KMS-11 (cell line): Measurements from ENCODE around the gene MAS1.

Experiments
- H2AFZ ChIP-seq: fragments of 200-600 bp; sonication (generic); 2 replicates; pipeline ENCODE4 v1.6.1; 2016; ENCODE audit warnings: antibody characterized with exemption, mixed run types, low read depth
- H3K27ac ChIP-seq: fragments of 200-600 bp; sonication (generic); 2 replicates; pipeline ENCODE4 v1.6.1; 2016; ENCODE audit warnings: mild to moderate bottlenecking, mixed run types
- H3K27me3 ChIP-seq: fragments of 200-600 bp; sonication (generic); 2 replicates; pipeline ENCODE4 v1.6.1; 2017; ENCODE audit warnings: mild to moderate bottlenecking, low read depth, mixed run types, moderate library complexity; ENCODE audit not compliant: insufficient read depth
- H3K36me3 ChIP-seq: fragments of 200-600 bp; sonication (generic); 2 replicates; pipeline ENCODE4 v1.6.1; 2017; ENCODE audit warnings: mild to moderate bottlenecking, mixed run types; ENCODE audit not compliant: insufficient read depth
- H3K4me1 ChIP-seq: fragments of 200-600 bp; sonication (generic); 2 replicates; pipeline ENCODE4 v1.6.1; 2016; ENCODE audit warnings: mild to moderate bottlenecking, low read depth, mixed run types; ENCODE audit not compliant: poor library complexity, severe bottlenecking
- H3K4me2 ChIP-seq: fragments of 200-600 bp; sonication (generic); 2 replicates; pipeline ENCODE4 v1.7.0; 2016; ENCODE audit warnings: mild to moderate bottlenecking, mixed run types
- H3K4me3 ChIP-seq: fragments of 200-600 bp; sonication (generic); IDR thresholded peaks from 2 replicates; pipeline ENCODE4 v1.6.1; 2017; ENCODE audit warnings: low read depth, low read length, mixed read lengths; ENCODE audit not compliant: insufficient read depth
- H3K79me2 ChIP-seq: fragments of 200-600 bp; sonication (generic); 2 replicates; pipeline ENCODE4 v1.6.1; 2016; ENCODE audit warnings: low read depth, mixed run types; ENCODE audit not compliant: insufficient read depth
- H3K9ac ChIP-seq: fragments of 200-600 bp; sonication (generic); 2 replicates; pipeline ENCODE4 v1.6.1; 2016; ENCODE audit warnings: mild to moderate bottlenecking, mixed run types
- H4K20me1 ChIP-seq: fragments of 200-600 bp; sonication (generic); 2 replicates; pipeline ENCODE4 v1.6.1; 2016; ENCODE audit warnings: mild to moderate bottlenecking, mixed run types; ENCODE audit not compliant: insufficient read depth
- CTCF ChIP-seq: fragments of 200-600 bp; sonication (generic); conservative IDR thresholded peaks from 2 replicates; pipeline ENCODE4 v1.6.1; 2017; ENCODE audit warnings: low read depth, mild to moderate bottlenecking, antibody characterized with exemption, low read length, moderate library complexity, mixed read lengths

MAS1 gene

GRCh38 chr6:159934181-159934580, 43.4 kb downstream of the MAS1 start:
- Histone ChIP-seq H3K27ac (no peak overlapping the region), H3K27me3 (no peaks in the 10 kb centered on the region), H3K36me3 (no peaks in the 10 kb centered on the region), H3K4me1 (peaks cover 40% of the 10 kb centered on the region), H3K4me2 (no peak overlapping the region), H4K20me1 (no peaks in the 10 kb centered on the region), H3K79me2 (no peaks in the 10 kb centered on the region), H3K4me3 (no peak overlapping the region), H2AFZ (no peak overlapping the region), H3K9ac (no peak overlapping the region)
- TF ChIP-seq CTCF: no peak

GRCh38 chr6:159935065-159935464, 44.3 kb downstream of the MAS1 start:
- Histone ChIP-seq H4K20me1 (no peaks in the 10 kb centered on the region), H3K79me2 (no peaks in the 10 kb centered on the region), H3K4me2 (no peak overlapping the region), H3K4me3 (no peak overlapping the region), H3K4me1 (peaks cover 31% of the 10 kb centered on the region), H3K27ac (no peak overlapping the region), H3K9ac (no peak overlapping the region), H3K27me3 (no peaks in the 10 kb centered on the region), H3K36me3 (no peaks in the 10 kb centered on the region), H2AFZ (no peak overlapping the region)
- no peak for TF ChIP-seq CTCF

GRCh38 chr6:159935633-159936032, 44.8 kb downstream of the MAS1 start:
- H3K36me3 ChIP-seq: no peaks in the 10 kb centered on the region
- no peaks in the 10 kb centered on the region for H4K20me1 ChIP-seq
- no peak for TF ChIP-seq CTCF
- H2AFZ ChIP-seq: no peak overlapping the region
- no peak overlapping the region for H3K4me2 ChIP-seq
- no peak overlapping the region for H3K27ac ChIP-seq
- no peaks in the 10 kb centered on the region for H3K27me3 ChIP-seq
- H3K4me3 ChIP-seq: no peak overlapping the region
- no peaks in the 10 kb centered on the region for H3K79me2 ChIP-seq
- no peak overlapping the region for H3K9ac ChIP-seq
- peaks cover 25% of the 10 kb centered on the region for H3K4me1 ChIP-seq

- H3K4me1 ChIP-seq: peaks cover 13% of the 10 kb centered on the region
- no peak for TF ChIP-seq CTCF
- no peak overlapping the region for H3K9ac ChIP-seq
- no peak overlapping the region for H3K4me2 ChIP-seq
- no peaks in the 10 kb centered on the region for H3K27me3 ChIP-seq
- H3K4me3 ChIP-seq: no peak overlapping the region
- no peaks in the 10 kb centered on the region for H3K36me3 ChIP-seq
- H3K27ac ChIP-seq: no peak overlapping the region
- no peak overlapping the region for H2AFZ ChIP-seq
- no peaks in the 10 kb centered on the region for H4K20me1 ChIP-seq
- no peaks in the 10 kb centered on the region for H3K79me2 ChIP-seq
Observed at GRCh38 chr6:159939591-159940016, 48.8 kb downstream of the MAS1 start.
